ENCODE data around the gene ITGAD.

The ITGAD gene

GRCh38 chr16:31451681-31452351 lies 58.7 kb downstream of the ITGAD start:
- peaks cover 18% of the 10 kb centered on the region for H3K36me3 Mint-ChIP-seq (ENCODE audit: low read depth)
- no peaks in the 10 kb centered on the region for H3K27me3 Mint-ChIP-seq
- H3K4me3 Mint-ChIP-seq: no peak overlapping the region
- peaks cover 36% of the 10 kb centered on the region for H3K4me1 Mint-ChIP-seq (ENCODE audit: low read depth)
- no peak overlapping the region for H3K27ac Mint-ChIP-seq
- H3K9me3 Mint-ChIP-seq: no peaks in the 10 kb centered on the region

GRCh38 chr16:31452631-31453106 lies 59.5 kb downstream of the ITGAD start:
- Mint-ChIP-seq H3K9me3 (no peaks in the 10 kb centered on the region), H3K36me3 (ENCODE audit: low read depth) (peaks cover 18% of the 10 kb centered on the region), H3K27ac (no peak overlapping the region), H3K4me3 (no peak overlapping the region), H3K27me3 (no peaks in the 10 kb centered on the region), H3K4me1 (ENCODE audit: low read depth) (peaks cover 45% of the 10 kb centered on the region)

GRCh38 chr16:31453255-31454204 lies 60.4 kb downstream of the ITGAD start:
- H3K27me3 Mint-ChIP-seq: no peaks in the 10 kb centered on the region
- H3K36me3 Mint-ChIP-seq (ENCODE audit: low read depth): peaks cover 24% of the 10 kb centered on the region
- H3K4me1 Mint-ChIP-seq (ENCODE audit: low read depth): peaks cover 51% of the 10 kb centered on the region
- peak overlapping the region; percentile 52 for H3K27ac Mint-ChIP-seq
- no peak overlapping the region for H3K4me3 Mint-ChIP-seq
- no peaks in the 10 kb centered on the region for H3K9me3 Mint-ChIP-seq

- no peaks in the 10 kb centered on the region for H3K27me3 Mint-ChIP-seq
- H3K27ac Mint-ChIP-seq: peak overlapping the region; percentile 61
- no peaks in the 10 kb centered on the region for H3K9me3 Mint-ChIP-seq
- H3K36me3 Mint-ChIP-seq (ENCODE audit: low read depth): peaks cover 24% of the 10 kb centered on the region
- H3K4me3 Mint-ChIP-seq: peak overlapping the region; percentile 71
- H3K4me1 Mint-ChIP-seq (ENCODE audit: low read depth): peaks cover 60% of the 10 kb centered on the region
Observed at GRCh38 chr16:31455601-31456314, 62.6 kb downstream of the ITGAD start.

- no peak overlapping the region for H3K27ac Mint-ChIP-seq
- H3K27me3 Mint-ChIP-seq: no peaks in the 10 kb centered on the region
- peak overlapping the region; percentile 94 for H3K4me3 Mint-ChIP-seq
- H3K4me1 Mint-ChIP-seq (ENCODE audit: low read depth): peaks cover 61% of the 10 kb centered on the region
- peaks cover 24% of the 10 kb centered on the region for H3K36me3 Mint-ChIP-seq (ENCODE audit: low read depth)
- no peaks in the 10 kb centered on the region for H3K9me3 Mint-ChIP-seq
Observed at GRCh38 chr16:31456988-31457360, 63.8 kb downstream of the ITGAD start.

- peaks cover 28% of the 10 kb centered on the region for H3K36me3 Mint-ChIP-seq (ENCODE audit: low read depth)
- H3K4me3 Mint-ChIP-seq: peak overlapping the region; percentile 94
- peak overlapping the region; percentile 94 for H3K27ac Mint-ChIP-seq
- H3K9me3 Mint-ChIP-seq: no peaks in the 10 kb centered on the region
- no peaks in the 10 kb centered on the region for H3K27me3 Mint-ChIP-seq
- peaks cover 61% of the 10 kb centered on the region for H3K4me1 Mint-ChIP-seq (ENCODE audit: low read depth)
Observed at GRCh38 chr16:31458073-31458843, 65.1 kb downstream of the ITGAD start.

- H3K27ac Mint-ChIP-seq: peak within 1 kb of the TSS; percentile 94
- H3K36me3 Mint-ChIP-seq (ENCODE audit: low read depth): peaks cover 27% of the 10 kb centered on the region
- peaks cover 53% of the 10 kb centered on the region for H3K4me1 Mint-ChIP-seq (ENCODE audit: low read depth)
- peak within 1 kb of the TSS; percentile 94 for H3K4me3 Mint-ChIP-seq
- H3K27me3 Mint-ChIP-seq: no peaks in the 10 kb centered on the region
- H3K9me3 Mint-ChIP-seq: no peaks in the 10 kb centered on the region
Observed at GRCh38 chr16:31458844-31459686, 65.9 kb downstream of the ITGAD start, which contains the start of gene ARMC5. Gene ARMC5, plus strand, starts transcription at chr16:31459501. Its CDS starts 24 bp downstream, at chr16:31459525.

- Mint-ChIP-seq H3K27ac (peak overlapping the region; percentile 94), H3K4me3 (peak overlapping the region; percentile 94), H3K9me3 (no peaks in the 10 kb centered on the region), H3K4me1 (ENCODE audit: low read depth) (peaks cover 47% of the 10 kb centered on the region), H3K36me3 (ENCODE audit: low read depth) (peaks cover 29% of the 10 kb centered on the region), H3K27me3 (no peaks in the 10 kb centered on the region)
Observed at GRCh38 chr16:31459687-31460581, 66.8 kb downstream of the ITGAD start.

GRCh38 chr16:31460582-31461002 lies 67.5 kb downstream of the ITGAD start:
- H3K4me3 Mint-ChIP-seq: peak overlapping the region; percentile 87
- no peaks in the 10 kb centered on the region for H3K9me3 Mint-ChIP-seq
- no peaks in the 10 kb centered on the region for H3K27me3 Mint-ChIP-seq
- H3K36me3 Mint-ChIP-seq (ENCODE audit: low read depth): peaks cover 29% of the 10 kb centered on the region
- peaks cover 41% of the 10 kb centered on the region for H3K4me1 Mint-ChIP-seq (ENCODE audit: low read depth)
- no peak overlapping the region for H3K27ac Mint-ChIP-seq

- Mint-ChIP-seq H3K36me3 (ENCODE audit: low read depth) (peaks cover 30% of the 10 kb centered on the region), H3K4me1 (ENCODE audit: low read depth) (peaks cover 34% of the 10 kb centered on the region), H3K27me3 (no peaks in the 10 kb centered on the region), H3K9me3 (no peaks in the 10 kb centered on the region), H3K4me3 (peak overlapping the region; percentile 5), H3K27ac (no peak overlapping the region)
Observed at GRCh38 chr16:31461201-31461920, 68.2 kb downstream of the ITGAD start.

GRCh38 chr16:31461921-31462804 lies 69.0 kb downstream of the ITGAD start:
- peaks cover 36% of the 10 kb centered on the region for H3K36me3 Mint-ChIP-seq (ENCODE audit: low read depth)
- H3K4me3 Mint-ChIP-seq: no peak overlapping the region
- H3K4me1 Mint-ChIP-seq (ENCODE audit: low read depth): peaks cover 31% of the 10 kb centered on the region
- H3K27ac Mint-ChIP-seq: no peak overlapping the region
- no peaks in the 10 kb centered on the region for H3K27me3 Mint-ChIP-seq
- H3K9me3 Mint-ChIP-seq: no peaks in the 10 kb centered on the region

Measured in stimulated activated naive CD8-positive, alpha-beta T cell treated with anti-CD3 and anti-CD28 coated beads, Interleukin-15, Interleukin-2, amounts not matched to agents 100 ng/mL and 50 ng/mL, for 24 hours (primary cell).